Body of pancreas (tissue), 4 donors: ENCODE results near the gene INTS15.

Experiments used
- CTCF ChIP-seq, 7 experiments: fragments of 450-650 bp in 4 of 7; fragments of 200-600 bp in 3 of 7; sonication (generic) in 3 of 7; IDR thresholded peaks; one replicate each; pipeline ENCODE4 v1.5.1; 2016 to 2019; ENCODE audit warnings: antibody characterized with exemption in 7 of 7
- POLR2A ChIP-seq, 3 donors: fragments of 450-650 bp; IDR thresholded peaks; one replicate each; pipeline ENCODE4 v1.6.1; 2016; ENCODE audit warnings: antibody characterized with exemption in 3 of 3, mild to moderate bottlenecking in 2 of 3

DNA sequence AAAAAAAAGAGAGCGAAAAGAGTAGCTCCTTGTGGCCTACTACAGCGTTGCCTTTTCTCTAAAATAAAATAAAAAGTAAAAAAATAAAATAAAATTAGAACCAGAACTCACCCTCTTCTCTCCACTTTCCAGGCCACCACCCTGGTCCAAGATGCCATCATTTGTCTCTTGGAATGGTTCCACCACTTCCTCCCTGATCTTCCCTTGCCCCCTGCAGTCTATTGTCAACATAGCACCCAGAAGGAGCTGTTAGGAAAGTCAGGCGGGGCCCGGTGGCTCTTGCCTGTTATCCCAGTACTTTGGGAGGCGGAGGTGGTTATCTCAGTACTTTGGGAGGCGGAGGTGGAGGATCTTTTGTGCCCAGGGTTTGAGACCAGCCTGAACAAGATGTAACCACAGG is 31.0 kb upstream of the INTS15 start:
- no peak for TF ChIP-seq POLR2A (IDR thresholded peaks at IDR 0.05)
- TF ChIP-seq CTCF (IDR thresholded peaks at IDR 0.05): peak in 1 of 7 experiments; percentile 14
